IMR-90 (cell line): Measurements from ENCODE around the gene ATP12A. TPM values are rescaled to one million over a fixed set of nuclear protein-coding genes. Genes with fewer than 3 reads are reported as not detected.

Experiments
- microRNA-seq, 2 experiments: library from miRNA; stranded (forward) in 1 of 2; unstranded in 1 of 2; fragments of 10-50 nt in 1 of 2; fragments of <30 nt in 1 of 2; gene quantifications in 1 of 2; microRNA quantifications in 1 of 2; one replicate each; pipeline versions ENCODE3 to v1.1.0; 2013 to 2020; ENCODE audit not compliant: insufficient read depth in 1 of 2, insufficient read length in 1 of 2, unreplicated experiment in 1 of 2
- polyA plus RNA-seq, 3 experiments: library from polyadenylated mRNA; depleted of rRNA; stranded (reverse); fragments of >200 nt; gene quantifications; 2 replicates each; pipeline ENCODE4 v1.2.3, GENCODE V29; 2012; ENCODE audit warnings: low replicate concordance in 1 of 3
- small RNA-seq, 5 experiments: library from RNA; depleted of rRNA; stranded (forward); fragments of <200 nt; gene quantifications; one replicate each; pipeline ENCODE3, GENCODE V24; 2012
- total RNA-seq: library from RNA; depleted of rRNA; stranded (reverse); fragments of >200 nt; gene quantifications from 2 replicates; pipeline ENCODE4 v1.2.3, GENCODE V29; 2012; rRNA removed

ATP12A gene
- total and polyA plus RNA-seq, 2 of the 4 experiments (the other 2 are of a cell fraction), result not detected

Small RNAs within 50 kb of the gene (microRNA-seq; reads per million reads assigned to microRNA genes)
- gene RNY1P7 (ENCODE audit: insufficient read depth, insufficient read length), result not detected

Small RNAs within 50 kb of the gene (small RNA-seq; reads per million reads assigned to genes)
- 0 reads per million in 5 experiments for gene RNY1P7

Other genes starting within 250 kb of the ATP12A start
- 50.0 and 50.2 TPM in 2 replicates for gene PARP4, start 167.6 kb upstream of the ATP12A start, total RNA-seq
- gene PARP4, start 167.6 kb upstream of the ATP12A start, polyA plus RNA-seq (2012; rRNA removed), result 27.6 and 31.7 TPM in 2 replicates
- gene RNF17, start 83.8 kb downstream of the ATP12A start, total RNA-seq, result 0.18 and 0.28 TPM in 2 replicates
- 0.01 and 0.03 TPM in 2 replicates for gene RNF17, start 83.8 kb downstream of the ATP12A start, polyA plus RNA-seq (2012; rRNA removed)